Measurements from ENCODE around the gene ISCA2. TPM values are rescaled to one million over a fixed set of nuclear protein-coding genes. Genes with fewer than 3 reads are reported as not detected.

The ISCA2 gene
- polyA plus RNA-seq, 1 donor (not counting 4 experiments of a cell fraction or from before 2014, with no cell fraction given), result 33.0 TPM

DNA sequence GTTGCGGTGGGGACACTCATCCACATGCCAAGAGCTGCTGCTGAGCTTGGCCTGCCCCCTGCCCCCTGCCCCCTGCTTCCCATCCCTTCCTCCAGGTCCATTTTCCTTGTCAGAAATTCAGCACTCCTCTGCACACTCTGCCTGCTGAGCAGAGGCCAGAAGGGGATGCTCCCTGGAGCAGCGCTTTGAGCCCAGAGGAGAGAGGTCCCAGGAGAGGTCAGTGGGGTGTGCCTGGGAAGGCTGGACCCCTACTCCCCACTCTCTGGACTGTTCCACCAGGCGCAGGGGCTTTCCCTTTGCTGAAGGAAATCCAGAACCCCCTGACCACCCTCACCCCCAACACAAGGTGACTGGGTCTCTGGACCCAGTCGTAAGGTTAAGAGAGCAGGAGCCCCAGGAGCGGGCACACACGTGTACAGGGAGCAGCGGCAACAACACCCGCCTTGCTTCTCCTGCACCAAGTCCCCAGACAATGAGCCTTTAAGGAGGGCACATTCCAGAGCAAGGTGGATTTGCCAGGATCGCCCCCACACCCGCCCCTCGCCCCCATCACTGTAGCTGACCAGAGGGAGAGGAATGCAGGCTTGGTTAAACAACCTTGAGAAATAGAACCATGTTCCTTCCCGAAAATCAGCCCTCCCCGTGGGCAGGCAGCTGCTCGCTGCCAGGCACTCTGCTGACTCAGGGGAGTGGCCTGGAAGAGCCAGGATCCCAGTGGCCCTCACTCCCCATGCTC lies 30.7 kb downstream of the ISCA2 start:
- no peaks in the 10 kb centered on the region for H3K79me2 ChIP-seq (ENCODE audit: control insufficient read depth, insufficient read depth, low read length)
- dilution Hi-C loops (cut with MboI; ENCODE audit: extremely low pct_ligation_motif_present, low sequenced_read_pairs), result no loop called here
- H3K9ac ChIP-seq (ENCODE audit: control insufficient read depth, extremely low read depth, insufficient read depth, low read length), result no peak overlapping the region
- no peak for TF ChIP-seq EZH2 (IDR thresholded peaks at IDR 0.05; ENCODE audit: low read length)
- TF ChIP-seq, protein P1, sequence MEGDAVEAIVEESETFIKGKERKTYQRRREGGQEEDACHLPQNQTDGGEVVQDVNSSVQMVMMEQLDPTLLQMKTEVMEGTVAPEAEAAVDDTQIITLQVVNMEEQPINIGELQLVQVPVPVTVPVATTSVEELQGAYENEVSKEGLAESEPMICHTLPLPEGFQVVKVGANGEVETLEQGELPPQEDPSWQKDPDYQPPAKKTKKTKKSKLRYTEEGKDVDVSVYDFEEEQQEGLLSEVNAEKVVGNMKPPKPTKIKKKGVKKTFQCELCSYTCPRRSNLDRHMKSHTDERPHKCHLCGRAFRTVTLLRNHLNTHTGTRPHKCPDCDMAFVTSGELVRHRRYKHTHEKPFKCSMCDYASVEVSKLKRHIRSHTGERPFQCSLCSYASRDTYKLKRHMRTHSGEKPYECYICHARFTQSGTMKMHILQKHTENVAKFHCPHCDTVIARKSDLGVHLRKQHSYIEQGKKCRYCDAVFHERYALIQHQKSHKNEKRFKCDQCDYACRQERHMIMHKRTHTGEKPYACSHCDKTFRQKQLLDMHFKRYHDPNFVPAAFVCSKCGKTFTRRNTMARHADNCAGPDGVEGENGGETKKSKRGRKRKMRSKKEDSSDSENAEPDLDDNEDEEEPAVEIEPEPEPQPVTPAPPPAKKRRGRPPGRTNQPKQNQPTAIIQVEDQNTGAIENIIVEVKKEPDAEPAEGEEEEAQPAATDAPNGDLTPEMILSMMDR (optimal IDR thresholded peaks at IDR 0.05 in 1 of 3, IDR thresholded peaks at IDR 0.05 in 1 of 3, conservative IDR thresholded peaks at IDR 0.05 in 1 of 3; ENCODE audit: extremely low read depth in 1 of 3, insufficient read depth in 2 of 3, low read length in 3 of 3), result no peak
- no peak overlapping the region for H3K4me2 ChIP-seq (ENCODE audit: control insufficient read depth, extremely low read depth, insufficient read depth, low read depth, low read length)
- H3K9me1 ChIP-seq (ENCODE audit: control insufficient read depth, extremely low read depth, insufficient read depth, low read length), result no peaks in the 10 kb centered on the region
- no peaks in the 10 kb centered on the region for H3K27me3 ChIP-seq (ENCODE audit: control insufficient read depth, extremely low read depth, insufficient read depth, low read length)
- no peak overlapping the region for H3K27ac ChIP-seq (ENCODE audit: control insufficient read depth, insufficient read depth, low read length)
- H3K4me3 ChIP-seq (ENCODE audit: control insufficient read depth in 2 of 3, extremely low read depth in 1 of 3, insufficient read depth in 2 of 3, low read depth in 1 of 3, low read length in 3 of 3), result no peak overlapping the region
- peaks cover 34 to 41% of the 10 kb centered on the region in 2 experiments for H3K36me3 ChIP-seq (ENCODE audit: control insufficient read depth in 2 of 2, extremely low read depth in 1 of 2, insufficient read depth in 2 of 2, low read length in 2 of 2)
- no peaks in the 10 kb centered on the region for H4K20me1 ChIP-seq (ENCODE audit: control insufficient read depth, extremely low read depth, insufficient read depth, low read length)
- peaks cover under 1% of the 10 kb centered on the region for H3K4me1 ChIP-seq (ENCODE audit: control insufficient read depth, extremely low read depth, insufficient read depth, low read length)
- H2AFZ ChIP-seq (ENCODE audit: control insufficient read depth, low read length), result no peak overlapping the region
- no peak for FAIRE-seq
- no peaks in the 10 kb centered on the region for H3K9me3 ChIP-seq (ENCODE audit: control insufficient read depth, low read depth, low read length)
- DNase-seq (ENCODE audit: low read depth, low spot score), result no peak

- H2AFZ ChIP-seq (ENCODE audit: control insufficient read depth, low read length), result no peak overlapping the region
- dilution Hi-C loops (cut with MboI; ENCODE audit: extremely low pct_ligation_motif_present, low sequenced_read_pairs), result no loop called here
Measured at GRCh38 chr14:74524812-74525135, 31.2 kb downstream of the ISCA2 start.

More at GRCh38 chr14:74524812-74525135, 31.2 kb downstream of the ISCA2 start:
- FAIRE-seq (no peak), DNase-seq (ENCODE audit: low read depth, low spot score) (no peak)
- TF ChIP-seq EZH2 (IDR thresholded peaks at IDR 0.05; ENCODE audit: low read length), result no peak
- TF ChIP-seq, protein P1 (optimal IDR thresholded peaks at IDR 0.05 in 1 of 3, IDR thresholded peaks at IDR 0.05 in 1 of 3, conservative IDR thresholded peaks at IDR 0.05 in 1 of 3; ENCODE audit: extremely low read depth in 1 of 3, insufficient read depth in 2 of 3, low read length in 3 of 3), result no peak
- Histone ChIP-seq H3K4me3 (ENCODE audit: control insufficient read depth in 2 of 3, extremely low read depth in 1 of 3, insufficient read depth in 2 of 3, low read depth in 1 of 3, low read length in 3 of 3) (no peak overlapping the region), H3K4me1 (ENCODE audit: control insufficient read depth, extremely low read depth, insufficient read depth, low read length) (no peaks in the 10 kb centered on the region), H4K20me1 (ENCODE audit: control insufficient read depth, extremely low read depth, insufficient read depth, low read length) (no peaks in the 10 kb centered on the region), H3K27me3 (ENCODE audit: control insufficient read depth, extremely low read depth, insufficient read depth, low read length) (no peaks in the 10 kb centered on the region), H3K9me1 (ENCODE audit: control insufficient read depth, extremely low read depth, insufficient read depth, low read length) (no peaks in the 10 kb centered on the region), H3K4me2 (ENCODE audit: control insufficient read depth, extremely low read depth, insufficient read depth, low read depth, low read length) (no peak overlapping the region), H3K9me3 (ENCODE audit: control insufficient read depth, low read depth, low read length) (no peaks in the 10 kb centered on the region), H3K36me3 (ENCODE audit: control insufficient read depth in 2 of 2, extremely low read depth in 1 of 2, insufficient read depth in 2 of 2, low read length in 2 of 2) (peaks cover 34 to 38% of the 10 kb centered on the region in 2 experiments), H3K79me2 (ENCODE audit: control insufficient read depth, insufficient read depth, low read length) (no peaks in the 10 kb centered on the region), H3K9ac (ENCODE audit: control insufficient read depth, extremely low read depth, insufficient read depth, low read length) (no peak overlapping the region), H3K27ac (ENCODE audit: control insufficient read depth, insufficient read depth, low read length) (no peak overlapping the region)

All from keratinocyte (primary cell).